GM21367 (cell line): Measurements from ENCODE around the gene PRSS12.

Experiments
- ATAC-seq: cut with Tn5 transposase; IDR thresholded peaks from one replicate; pipeline ENCODE4 v1.9.1; 2021; ENCODE audit not compliant: unreplicated experiment

PRSS12 gene

GRCh38 chr4:118360106-118360505 is 7.3 kb upstream of the PRSS12 start:
- no peak for ATAC-seq

GRCh38 chr4:118357601-118358000 is 4.8 kb upstream of the PRSS12 start:
- no peak for ATAC-seq

- no peak for ATAC-seq
These were observed 3.9 kb upstream of the PRSS12 start for GRCh38 chr4:118356731-118357130.

GRCh38 chr4:118356111-118356510 is 3.3 kb upstream of the PRSS12 start:
- ATAC-seq = no peak

GRCh38 chr4:118354913-118355312 is 2.1 kb upstream of the PRSS12 start:
- no peak for ATAC-seq

GRCh38 chr4:118353534-118354030 is 779 bp upstream of the PRSS12 start:
- ATAC-seq = no peak

GRCh38 chr4:118351851-118352827 is 664 bp downstream of the PRSS12 start:
- ATAC-seq = peak; percentile 5

- ATAC-seq = no peak
These were observed 1.8 kb downstream of the PRSS12 start for GRCh38 chr4:118350961-118351360.

- no peak for ATAC-seq
These were observed 3.9 kb downstream of the PRSS12 start for GRCh38 chr4:118348886-118349285.

- ATAC-seq = no peak
These were observed 6.3 kb downstream of the PRSS12 start for GRCh38 chr4:118346495-118346894.

- no peak for ATAC-seq
These were observed 7.0 kb downstream of the PRSS12 start for GRCh38 chr4:118345813-118346212.

GRCh38 chr4:118344801-118345200 is 8.0 kb downstream of the PRSS12 start:
- ATAC-seq = no peak

GRCh38 chr4:118343501-118343900 is 9.3 kb downstream of the PRSS12 start:
- ATAC-seq = no peak

- no peak for ATAC-seq
These were observed 12.7 kb downstream of the PRSS12 start for GRCh38 chr4:118340109-118340508.

GRCh38 chr4:118338981-118339765 is 13.6 kb downstream of the PRSS12 start:
- ATAC-seq = no peak

- ATAC-seq = no peak
These were observed 14.3 kb downstream of the PRSS12 start for GRCh38 chr4:118338518-118338917.

GRCh38 chr4:118337954-118338353 is 14.8 kb downstream of the PRSS12 start:
- no peak for ATAC-seq

- ATAC-seq = no peak
These were observed 17.0 kb downstream of the PRSS12 start for GRCh38 chr4:118335774-118336173.

- ATAC-seq = no peak
These were observed 17.5 kb downstream of the PRSS12 start for GRCh38 chr4:118335324-118335723.

GRCh38 chr4:118331352-118331751 is 21.5 kb downstream of the PRSS12 start:
- no peak for ATAC-seq

- no peak for ATAC-seq
These were observed 23.0 kb downstream of the PRSS12 start for GRCh38 chr4:118329849-118330248.
